ENCODE results near the gene EMC10.
"Not testable (repeated sequence)": the region's sequence is repeated elsewhere in the genome, so short reads cannot be mapped to it uniquely, and the experiment has no call there.

The EMC10 gene

GRCh38 chr19:50516964-50517703 lies 40.8 kb downstream of the EMC10 start:
- DNase-seq = no peak

GRCh38 chr19:50517704-50518075 lies 41.4 kb downstream of the EMC10 start:
- DNase-seq = no peak

GRCh38 chr19:50518091-50519005 lies 42.0 kb downstream of the EMC10 start:
- DNase-seq = no peak

DNA sequence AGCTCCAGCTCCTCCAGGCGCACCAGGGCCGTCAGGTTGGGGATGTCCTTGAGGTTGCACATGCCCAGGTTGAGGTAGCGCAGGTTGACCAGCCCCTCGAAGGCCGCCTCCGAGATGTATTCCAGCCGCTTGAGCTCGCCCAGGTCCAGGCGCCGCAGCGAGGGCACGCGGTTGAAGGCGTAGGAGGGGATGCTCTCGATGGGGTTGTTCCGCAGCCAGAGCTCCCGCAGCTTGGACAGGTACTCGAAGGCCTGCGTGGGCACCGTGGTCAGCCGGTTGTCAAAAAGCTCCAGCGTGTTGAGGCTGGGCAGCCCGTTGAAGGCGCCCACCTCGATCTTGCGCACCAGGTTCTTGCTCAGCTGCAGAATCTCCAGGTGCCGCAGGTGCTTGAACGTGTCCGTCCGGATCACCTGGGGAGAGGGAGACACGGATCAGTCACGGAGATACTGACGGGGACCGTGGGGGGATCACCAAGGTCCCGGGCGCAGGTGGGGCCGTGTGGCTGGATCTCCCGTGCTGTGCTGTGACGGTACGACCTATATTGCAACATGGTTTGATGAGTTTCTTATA lies 42.8 kb downstream of the EMC10 start:
- no peak for DNase-seq

GRCh38 chr19:50520822-50521465 lies 44.6 kb downstream of the EMC10 start:
- DNase-seq = no peak

- DNase-seq = no peak
Observed at GRCh38 chr19:50522881-50523280, 46.6 kb downstream of the EMC10 start.

DNA sequence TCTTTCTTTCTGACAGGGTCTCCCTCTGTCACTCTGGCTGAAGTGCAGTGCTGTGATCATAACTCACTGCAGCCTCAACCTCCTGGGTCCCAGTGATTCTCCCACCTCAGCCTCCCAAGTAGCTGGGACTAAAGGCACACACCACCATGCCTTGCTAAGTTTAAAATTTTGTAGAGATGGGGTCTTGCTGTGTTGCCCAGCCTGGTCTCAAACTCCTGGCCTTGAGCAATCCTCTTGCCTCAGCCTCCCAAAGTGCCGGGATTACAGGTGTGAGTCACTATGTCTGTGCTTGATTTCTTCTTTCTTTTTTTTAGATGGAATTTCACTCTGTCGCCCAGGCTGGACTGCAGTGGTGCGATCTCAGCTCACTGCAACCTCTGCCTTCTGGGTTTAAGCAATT lies 51.7 kb downstream of the EMC10 start:
- not testable (repeated sequence) for DNase-seq

DNA sequence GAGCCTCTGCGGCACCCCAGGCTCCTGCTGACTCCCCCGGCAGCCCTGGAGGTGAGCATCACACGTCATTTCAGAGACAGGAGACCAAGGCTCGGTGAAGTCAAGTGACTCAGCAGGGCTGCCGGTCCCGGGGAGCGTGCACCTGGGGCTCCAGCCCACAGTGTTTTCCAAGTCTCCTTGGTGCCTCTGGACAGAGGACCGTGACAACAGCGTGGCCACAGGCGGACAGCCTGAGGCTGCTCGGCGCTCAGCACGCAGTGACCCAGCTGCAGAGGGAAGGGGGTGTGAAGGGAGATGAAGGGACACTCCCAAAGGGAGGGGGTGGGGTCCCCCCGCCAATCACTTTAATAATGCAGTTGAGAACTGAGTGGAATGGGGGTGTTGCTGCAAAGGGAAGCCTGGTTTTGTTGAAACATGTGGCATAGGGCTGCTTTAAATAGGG lies 54.9 kb downstream of the EMC10 start:
- DNase-seq = no peak

- no peak for DNase-seq
Observed at GRCh38 chr19:50532952-50533351, 56.6 kb downstream of the EMC10 start.

- no peak for DNase-seq
Observed at GRCh38 chr19:50534478-50534877, 58.2 kb downstream of the EMC10 start.

DNA sequence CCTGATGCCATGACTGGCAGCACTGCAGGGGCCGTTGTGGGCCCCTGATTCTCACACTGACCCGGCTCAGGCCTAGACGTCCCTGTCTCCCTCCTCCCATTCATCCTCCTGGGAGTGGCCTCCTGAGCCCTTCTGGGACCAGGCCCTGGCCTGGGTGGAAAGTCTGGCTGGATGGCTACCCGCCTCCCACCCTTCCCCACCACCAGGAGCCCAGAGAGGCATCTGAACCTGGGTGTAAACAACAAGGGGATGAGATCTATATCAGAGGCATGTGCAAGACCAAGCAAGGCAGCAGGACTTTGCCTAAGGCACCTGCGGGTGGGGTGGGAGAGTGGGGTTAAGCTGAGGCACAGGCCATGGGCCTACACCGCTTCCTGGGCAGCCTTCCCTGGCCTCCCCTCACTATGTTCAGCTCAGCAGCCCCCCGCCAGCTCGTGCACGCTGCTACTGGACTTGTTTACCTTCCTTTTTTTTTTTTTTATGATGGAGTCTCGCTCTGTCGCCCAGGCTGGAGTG lies 59.4 kb downstream of the EMC10 start:
- DNase-seq = no peak

- DNase-seq = no peak
Observed at GRCh38 chr19:50536662-50537305, 60.5 kb downstream of the EMC10 start.

GRCh38 chr19:50537306-50537685 lies 61.0 kb downstream of the EMC10 start:
- DNase-seq = no peak

DNA sequence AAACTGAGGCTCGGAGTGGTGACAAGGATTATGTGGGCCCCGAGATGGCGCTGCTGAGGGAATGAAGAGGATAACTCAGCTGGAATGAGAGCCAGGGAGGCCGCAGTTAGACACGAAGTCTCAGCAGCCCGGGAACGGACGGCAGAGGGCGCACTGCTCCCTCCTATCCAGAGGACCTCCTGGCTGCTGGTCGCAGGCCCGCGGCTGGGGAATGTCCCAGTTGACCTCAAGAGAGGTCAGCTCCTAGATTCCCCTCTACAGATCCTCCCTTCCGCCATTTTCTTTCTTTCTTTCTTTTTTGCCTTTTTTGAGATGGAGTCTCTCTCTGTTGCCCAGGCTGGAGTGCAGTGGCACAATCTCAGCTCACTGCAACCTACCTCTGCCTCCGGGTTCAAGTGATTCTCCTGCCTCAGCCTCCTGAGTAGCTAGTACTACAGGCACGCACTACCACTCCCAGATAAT lies 61.5 kb downstream of the EMC10 start:
- peak; percentile 66 for DNase-seq
